PC-3 (cell line): ENCODE data around the gene HCFC1. TPM values are rescaled to one million over a fixed set of nuclear protein-coding genes. Genes with fewer than 3 reads are reported as not detected.

Experiments
- ATAC-seq: fragments of 200-7000 bp; cut with Tn5 transposase; 2 replicates; pipeline ENCODE4 v1.9.1; 2020; ENCODE audit warnings: mild to moderate bottlenecking, moderate library complexity
- BruUV-seq: library from RNA; stranded (reverse); fragments of 400-500 nt; replicated peaks from 2 replicates; lab custom pipeline; 2021; lab: Mats Ljungman, UMichigan
- CTCF ChIA-PET: fragments of 300-600 bp; sonication (Branson Sonifier 250); formaldehyde crosslinking; loops from one replicate; lab custom pipeline; 2022; ENCODE audit warnings: antibody characterized with exemption; lab: Charles Lee
- POLR2A ChIA-PET: fragments of 300-600 bp; sonication (Branson Sonifier 250); formaldehyde crosslinking; loops from one replicate; lab custom pipeline; 2022; ENCODE audit warnings: antibody characterized with exemption; ENCODE audit not compliant: unreplicated experiment; lab: Charles Lee
- DNase-seq: peaks from one replicate; pipeline ENCODE4 v3.0.0-alpha.2; 2015
- H2AFZ ChIP-seq: fragments of 300-600 bp; sonication (generic); 2 replicates; pipeline ENCODE4 v1.6.0; 2016; ENCODE audit warnings: antibody characterized with exemption, low read length
- H3F3A ChIP-seq: fragments of 300-600 bp; sonication (generic); one replicate; pipeline ENCODE4 v1.6.0; 2017; ENCODE audit warnings: antibody characterized with exemption, low read length, control low read depth, mild to moderate bottlenecking; ENCODE audit not compliant: unreplicated experiment
- H3K27ac ChIP-seq: fragments of 300-600 bp; sonication (generic); 2 replicates; pipeline ENCODE4 v1.5.1; 2016; ENCODE audit warnings: mild to moderate bottlenecking, low read length
- H3K27me3 ChIP-seq: fragments of 300-600 bp; sonication (generic); 2 replicates; pipeline ENCODE4 v1.6.1; 2016; ENCODE audit warnings: low read length, mixed read lengths
- H3K36me3 ChIP-seq: fragments of 300-600 bp; sonication (generic); 2 replicates; pipeline ENCODE4 v1.6.1; 2016; ENCODE audit warnings: low read depth, mixed run types, low read length, mixed read lengths
- H3K4me1 ChIP-seq: fragments of 300-600 bp; sonication (generic); 2 replicates; pipeline ENCODE4 v1.5.1; 2016; ENCODE audit warnings: low read length; ENCODE audit not compliant: insufficient read depth
- H3K4me2 ChIP-seq: fragments of 300-600 bp; sonication (generic); 2 replicates; pipeline ENCODE4 v1.6.0; 2016; ENCODE audit warnings: low read length
- H3K4me3 ChIP-seq: fragments of 300-600 bp; sonication (generic); 2 replicates; pipeline ENCODE4 v1.5.1; 2016; ENCODE audit warnings: mild to moderate bottlenecking, low read length, mixed read lengths
- H3K79me2 ChIP-seq: fragments of 300-600 bp; sonication (generic); 2 replicates; pipeline ENCODE4 v1.6.1; 2017; ENCODE audit warnings: low read length, mixed read lengths
- H3K9ac ChIP-seq: fragments of 300-600 bp; sonication (generic); 2 replicates; pipeline ENCODE4 v1.6.0; 2016; ENCODE audit warnings: mild to moderate bottlenecking, low read length
- H3K9me2 ChIP-seq: fragments of 300-600 bp; sonication (generic); replicated peaks from 2 replicates; pipeline ENCODE4 v1.6.1; 2016; ENCODE audit warnings: mixed run types, low read length, mixed read lengths
- H3K9me3 ChIP-seq: fragments of 300-600 bp; sonication (generic); 2 replicates; pipeline ENCODE4 v1.6.1; 2016; ENCODE audit warnings: low read length, mixed read lengths
- H4K20me1 ChIP-seq: fragments of 300-600 bp; sonication (generic); 2 replicates; pipeline ENCODE4 v1.6.1; 2016; ENCODE audit warnings: low read length, mixed read lengths
- CTCF ChIP-seq: fragments of 300-600 bp; sonication (generic); conservative IDR thresholded peaks from 2 replicates; pipeline ENCODE4 v1.5.1; 2017; ENCODE audit warnings: antibody characterized with exemption, low read depth, mild to moderate bottlenecking, low read length
- EZH2 ChIP-seq: fragments of 300-600 bp; sonication (generic); IDR thresholded peaks from one replicate; pipeline ENCODE4 v1.6.1; 2017; ENCODE audit warnings: antibody characterized with exemption, mild to moderate bottlenecking, low read length; ENCODE audit not compliant: unreplicated experiment
- EZH2phosphoT487 ChIP-seq: fragments of 300-600 bp; sonication (generic); IDR thresholded peaks from 2 replicates; pipeline ENCODE4 v1.6.1; 2018; ENCODE audit warnings: mild to moderate bottlenecking, antibody characterized with exemption, low read length, borderline replicate concordance
- intact Hi-C: fragments of 100-400 bp; cut with micrococcal nuclease; formaldehyde crosslinking; loops from 2 replicates; pipeline ENCODE4 v1.9.0; 2023
- total RNA-seq: library from RNA; depleted of rRNA; stranded (reverse); fragments of >200 nt; gene quantifications from 2 replicates; pipeline ENCODE4 v1.2.3, GENCODE V29; 2014

Gene HCFC1
- total RNA-seq, 1 experiment from 2014 or later: 66.9 TPM

DNA sequence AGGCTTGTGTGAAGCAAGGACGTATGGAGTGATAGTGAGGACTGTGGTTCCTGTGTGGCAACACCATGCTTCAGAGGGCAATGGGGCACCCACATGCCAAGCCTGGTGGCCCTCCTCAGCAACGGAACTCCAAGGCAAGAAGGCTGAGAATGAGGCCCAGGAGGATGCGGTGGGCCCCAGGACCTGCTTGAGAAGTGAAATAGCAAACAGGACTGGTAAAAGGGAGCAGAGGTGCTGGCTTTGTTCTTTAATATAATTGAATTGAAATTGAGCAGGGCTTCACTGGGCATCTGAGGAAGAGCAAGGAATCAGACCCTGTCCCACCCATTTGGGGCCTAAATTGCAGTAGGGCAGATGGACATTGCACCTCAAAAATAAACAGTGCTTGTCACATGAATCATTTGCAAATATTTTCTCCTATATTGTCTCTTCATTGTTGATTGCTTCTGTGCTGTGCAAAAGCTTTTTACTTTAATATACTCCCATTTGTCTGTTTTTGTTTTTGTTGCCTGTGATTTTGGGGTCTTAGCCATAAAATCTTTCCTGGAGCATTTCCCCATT lies 3.2 kb upstream of the HCFC1 start:
- ATAC-seq: no peak
- H3K4me2 ChIP-seq: 0 out of 2 replicates have a peak overlapping the region, but pooled peaks have one; percentile 96
- no TSS peak for BruUV-seq

GRCh38 chrX:153974003-153974725 lies 2.5 kb upstream of the HCFC1 start:
- H4K20me1 ChIP-seq: peaks cover 7% of the 10 kb centered on the region
- H3K4me2 ChIP-seq: peak overlapping the region; percentile 96
- H3K27me3 ChIP-seq: no peaks in the 10 kb centered on the region
- peaks cover 12% of the 10 kb centered on the region for H3K4me1 ChIP-seq
- TF ChIP-seq EZH2phosphoT487 (no peak), EZH2 (no peak), CTCF (no peak)
- ATAC-seq (no peak), DNase-seq (no peak)
- H3F3A ChIP-seq: peaks cover 6% of the 10 kb centered on the region
- intact Hi-C loops: loop anchor here (10.0 kb wide), 1 partner anchor 401 kb away; the partner anchor contains the start of genes EMD and FLNA
- POLR2A ChIA-PET: no interaction called here
- H3K36me3 ChIP-seq: no peaks in the 10 kb centered on the region
- CTCF ChIA-PET: no interaction called here
- BruUV-seq: no TSS peak
- H3K9me2 ChIP-seq: no peaks in the 10 kb centered on the region
- peak overlapping the region; percentile 85 for H3K4me3 ChIP-seq
- H3K79me2 ChIP-seq: peaks cover 42% of the 10 kb centered on the region
- no peak overlapping the region for H2AFZ ChIP-seq
- no peak overlapping the region for H3K27ac ChIP-seq
- 0 out of 2 replicates have a peak overlapping the region, but pooled peaks have one; percentile 100 for H3K9ac ChIP-seq
- H3K9me3 ChIP-seq: no peaks in the 10 kb centered on the region

More for the DNA sequence above, 3.2 kb upstream of the HCFC1 start:
- no peaks in the 10 kb centered on the region for H3K9me3 ChIP-seq
- no peak overlapping the region for H2AFZ ChIP-seq
- ChIA-PET CTCF (interaction anchor here (0.7 kb wide), 1 partner anchor 41 kb away, joined by 5 read pairs; no protein-coding TSS in a partner anchor), POLR2A (no interaction called here)
- H3K79me2 ChIP-seq: peaks cover 36% of the 10 kb centered on the region
- no peak overlapping the region for H3K27ac ChIP-seq
- no peaks in the 10 kb centered on the region for H3K27me3 ChIP-seq
- no peak for TF ChIP-seq EZH2phosphoT487
- TF ChIP-seq CTCF: no peak
- no peak for TF ChIP-seq EZH2
- no peak overlapping the region for H3K9ac ChIP-seq
- H3F3A ChIP-seq: peaks cover 6% of the 10 kb centered on the region
- no peaks in the 10 kb centered on the region for H3K36me3 ChIP-seq
- intact Hi-C loops: loop anchor here (10.0 kb wide), 1 partner anchor 400 kb away; the partner anchor contains the start of genes EMD and FLNA
- no peak for DNase-seq
- no peak overlapping the region for H3K4me3 ChIP-seq
- H3K9me2 ChIP-seq: no peaks in the 10 kb centered on the region
- peaks cover 12% of the 10 kb centered on the region for H3K4me1 ChIP-seq
- H4K20me1 ChIP-seq: peaks cover under 1% of the 10 kb centered on the region
